ENCODE results near the gene HEMK1. TPM values are rescaled to one million over a fixed set of nuclear protein-coding genes. Genes with fewer than 3 reads are reported as not detected.

The HEMK1 gene
- total and polyA plus RNA-seq, 2 of the 4 experiments (the other 2 are of a cell fraction) = 17.2 to 20.8 TPM

DNA sequence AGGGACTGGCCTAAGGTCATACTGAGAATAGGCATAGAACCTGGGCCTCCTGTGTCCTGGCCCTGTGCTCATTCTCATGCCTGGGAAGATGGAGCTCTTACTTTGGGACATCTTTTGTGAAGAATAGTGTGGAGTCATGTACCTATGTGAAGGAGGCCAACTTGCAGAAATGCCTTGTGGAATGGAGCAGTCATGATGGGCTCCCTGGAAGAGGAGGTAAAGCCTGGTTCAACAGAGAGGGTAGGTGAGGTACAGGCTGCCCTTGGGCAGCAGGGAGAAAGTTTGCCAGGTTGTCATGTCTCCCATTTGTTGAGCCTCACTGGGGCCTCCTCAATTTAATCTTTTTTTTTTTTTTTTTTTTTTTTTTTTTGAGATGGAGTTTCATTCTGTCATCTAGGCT, 65.7 kb downstream of the HEMK1 start:
- no TSS peak for BruUV-seq (replicated peaks)
- DNase-seq = no peak
- Histone ChIP-seq H4K8ac (ENCODE audit: low read depth in 2 of 2, low read length in 2 of 2) (no peak overlapping the region), H3K9me3 (ENCODE audit: control insufficient read depth, insufficient read depth, low read length) (no peaks in the 10 kb centered on the region), H2BK15ac (ENCODE audit: low read depth, low read length) (no peak overlapping the region), H4K20me1 (ENCODE audit: insufficient read depth, low read length) (peaks cover 13% of the 10 kb centered on the region; the same call in 1 of the 2 replicates), H3K4me1 (ENCODE audit: control insufficient read depth, insufficient read depth, low read length) (peaks cover 6% of the 10 kb centered on the region), H3K4ac (ENCODE audit: low read depth, low read length) (no peak overlapping the region), H3K9ac (ENCODE audit: low read depth, low read length) (no peak overlapping the region), H3K79me1 (ENCODE audit: low read depth in 1 of 2, low read length in 2 of 2) (peaks cover 0 to 8% of the 10 kb centered on the region in 2 experiments; a peak in 1 of 4 replicates), H3K4me2 (ENCODE audit: low read depth, low read length) (no peak overlapping the region), H3K18ac (ENCODE audit: low read depth, low read length) (no peak overlapping the region), H3K14ac (replicated peaks; ENCODE audit: low read depth, low read length) (no peak overlapping the region), H3K27ac (ENCODE audit: insufficient read depth, low read length) (no peak overlapping the region), H2AK9ac (replicated peaks; ENCODE audit: low read depth, low read length, poor library complexity) (no peak overlapping the region), H3K56ac (ENCODE audit: extremely low read depth, insufficient read depth, low read length) (no peak overlapping the region), H2BK20ac (ENCODE audit: low read depth, low read length) (no peak overlapping the region), H2BK120ac (ENCODE audit: low read depth, low read length) (no peak overlapping the region), H2AK5ac (ENCODE audit: low read depth, low read length) (no peak overlapping the region), H4K5ac (ENCODE audit: low read depth, low read length) (no peak overlapping the region), H3K36me3 (ENCODE audit: control insufficient read depth, insufficient read depth, low read length) (no peaks in the 10 kb centered on the region), H3K9me1 (ENCODE audit: insufficient read depth, low read length) (peaks cover 23% of the 10 kb centered on the region), H2AFZ (replicated peaks; ENCODE audit: low read length, poor library complexity) (no peak overlapping the region), H4K91ac (ENCODE audit: insufficient read depth, low read depth, low read length) (no peak overlapping the region), H3K23ac (ENCODE audit: low read depth, low read length) (no peak overlapping the region), H3K4me3 (ENCODE audit: insufficient read depth, low read depth, low read length) (no peak overlapping the region), H3K27me3 (ENCODE audit: control insufficient read depth, insufficient read depth, low read length) (no peaks in the 10 kb centered on the region), H2BK5ac (ENCODE audit: low read depth, low read length, poor library complexity, severe bottlenecking) (no peak overlapping the region)
- POLR2A ChIA-PET (ENCODE audit: unreplicated experiment) = no interaction called here
- ATAC-seq (ENCODE audit: low read depth) = no peak
- intact Hi-C loops (cut with micrococcal nuclease) (no loop called here), dilution Hi-C loops (cut with HindIII; ENCODE audit: low sequenced_read_pairs, unreplicated experiment) (no loop called here), in situ Hi-C loops (cut with MboI; ENCODE audit: low sequenced_read_pairs) (no loop called here)
- CTCF ChIA-PET = no interaction called here
- TF ChIP-seq, protein P1, sequence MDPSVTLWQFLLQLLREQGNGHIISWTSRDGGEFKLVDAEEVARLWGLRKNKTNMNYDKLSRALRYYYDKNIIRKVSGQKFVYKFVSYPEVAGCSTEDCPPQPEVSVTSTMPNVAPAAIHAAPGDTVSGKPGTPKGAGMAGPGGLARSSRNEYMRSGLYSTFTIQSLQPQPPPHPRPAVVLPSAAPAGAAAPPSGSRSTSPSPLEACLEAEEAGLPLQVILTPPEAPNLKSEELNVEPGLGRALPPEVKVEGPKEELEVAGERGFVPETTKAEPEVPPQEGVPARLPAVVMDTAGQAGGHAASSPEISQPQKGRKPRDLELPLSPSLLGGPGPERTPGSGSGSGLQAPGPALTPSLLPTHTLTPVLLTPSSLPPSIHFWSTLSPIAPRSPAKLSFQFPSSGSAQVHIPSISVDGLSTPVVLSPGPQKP (IDR thresholded peaks at IDR 0.05; ENCODE audit: borderline replicate concordance, low read depth, low read length) = no peak
- no peak for TF ChIP-seq RCOR1 (IDR thresholded peaks at IDR 0.05; ENCODE audit: insufficient replicate concordance, low read length)
- no peak for TF ChIP-seq RFX5 (IDR thresholded peaks at IDR 0.05; ENCODE audit: low read depth, low read length)
- TF ChIP-seq, protein P2, sequence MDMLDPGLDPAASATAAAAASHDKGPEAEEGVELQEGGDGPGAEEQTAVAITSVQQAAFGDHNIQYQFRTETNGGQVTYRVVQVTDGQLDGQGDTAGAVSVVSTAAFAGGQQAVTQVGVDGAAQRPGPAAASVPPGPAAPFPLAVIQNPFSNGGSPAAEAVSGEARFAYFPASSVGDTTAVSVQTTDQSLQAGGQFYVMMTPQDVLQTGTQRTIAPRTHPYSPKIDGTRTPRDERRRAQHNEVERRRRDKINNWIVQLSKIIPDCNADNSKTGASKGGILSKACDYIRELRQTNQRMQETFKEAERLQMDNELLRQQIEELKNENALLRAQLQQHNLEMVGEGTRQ (IDR thresholded peaks at IDR 0.05; ENCODE audit: low read depth, low read length) = no peak
- no peak for TF ChIP-seq NFE2L2 (IDR thresholded peaks at IDR 0.05; ENCODE audit: low read depth, low read length)
- no peak for TF ChIP-seq CHD1 (IDR thresholded peaks at IDR 0.05; ENCODE audit: low read depth, low read length)
- TF ChIP-seq MAFK (IDR thresholded peaks at IDR 0.05; ENCODE audit: low read depth, low read length) = no peak
- TF ChIP-seq MAZ (IDR thresholded peaks at IDR 0.05; ENCODE audit: borderline replicate concordance, low read depth, low read length) = no peak
